Upper lobe of left lung (tissue), 4 donors: ENCODE data around the gene UAP1.

Experiments
- EP300 ChIP-seq, 4 donors: sonication (generic); formaldehyde crosslinking; IDR thresholded peaks; one replicate each; pipeline ENCODE4 v1.5.1; 2017; ENCODE audit warnings: antibody characterized with exemption in 4 of 4, control low read depth in 2 of 4
- POLR2A ChIP-seq, 4 donors: fragments of 450-650 bp; IDR thresholded peaks; one replicate each; pipeline ENCODE4 v1.5.1; 2016 to 2017; ENCODE audit warnings: antibody characterized with exemption in 4 of 4, mild to moderate bottlenecking in 2 of 4

- TF ChIP-seq EP300 (IDR thresholded peaks at IDR 0.05) (no peak), POLR2A (IDR thresholded peaks at IDR 0.05) (no peak)
Observed at GRCh38 chr1:162609306-162609705, 47.8 kb downstream of the UAP1 start.
